Chondrocyte (in vitro differentiated cells): ENCODE measurements around the gene DUSP10. TPM values are rescaled to one million over a fixed set of nuclear protein-coding genes. Genes with fewer than 3 reads are reported as not detected.

Experiments used
- DNase-seq: peaks from one replicate; pipeline ENCODE4 v3.0.0; 2021; ENCODE audit warnings: mixed read lengths, low spot score
- H3K27ac Mint-ChIP-seq: one replicate; pipeline ENCODE4 v1.8.0; 2021; ENCODE audit warnings: mild to moderate bottlenecking, moderate library complexity, mixed read lengths; ENCODE audit not compliant: unreplicated experiment
- H3K27me3 Mint-ChIP-seq: 2 replicates; pipeline ENCODE4 v1.8.0; 2021; ENCODE audit warnings: low read depth, mixed read lengths
- H3K36me3 Mint-ChIP-seq: 2 replicates; pipeline ENCODE4 v1.8.0; 2021; ENCODE audit warnings: low read depth, mixed read lengths
- H3K4me1 Mint-ChIP-seq: 2 replicates; pipeline ENCODE4 v1.8.0; 2021; ENCODE audit warnings: low read depth, mild to moderate bottlenecking, mixed read lengths
- H3K4me3 Mint-ChIP-seq: one replicate; pipeline ENCODE4 v1.8.0; 2021; ENCODE audit warnings: mild to moderate bottlenecking, moderate library complexity, mixed read lengths; ENCODE audit not compliant: unreplicated experiment
- H3K9me3 Mint-ChIP-seq: 2 replicates; pipeline ENCODE4 v1.8.0; 2021; ENCODE audit warnings: low read depth, mixed read lengths
- CTCF ChIP-seq: fragments of 200-600 bp; sonication (generic); IDR thresholded peaks from 2 replicates; pipeline ENCODE4 v1.5.0; 2021; ENCODE audit warnings: antibody characterized with exemption, mild to moderate bottlenecking, moderate library complexity
- total RNA-seq: library from RNA; stranded (reverse); gene quantifications from 3 replicates; pipeline ENCODE4 v1.2.1, GENCODE V29; 2021

DUSP10 gene
- total RNA-seq, 1 donor from 2014 or later: 4.1 TPM

- Mint-ChIP-seq H3K36me3 (peaks cover 1% of the 10 kb centered on the region), H3K27me3 (peaks cover 4% of the 10 kb centered on the region), H3K27ac (no peak overlapping the region), H3K4me1 (no peaks in the 10 kb centered on the region), H3K9me3 (no peaks in the 10 kb centered on the region), H3K4me3 (no peak overlapping the region)
- DNase-seq: no peak
- TF ChIP-seq CTCF: no peak
Measured at GRCh38 chr1:221655766-221656305, 86.1 kb downstream of the DUSP10 start.
